HepG2 (cell line): Measurements from ENCODE around the gene RPS14. TPM values are rescaled to one million over a fixed set of nuclear protein-coding genes. Genes with fewer than 3 reads are reported as not detected.

Source experiments
- BCL6 ChIP-seq: IDR thresholded peaks from 2 replicates; pipeline ENCODE4 v1.6.1; 2016; ENCODE audit warnings: missing genetic modification reagents, missing compliant biosample characterization
- ESRRA ChIP-seq: sonication (generic); formaldehyde crosslinking; IDR thresholded peaks from 2 replicates; pipeline ENCODE4 v1.5.1; 2020; ENCODE audit warnings: mild to moderate bottlenecking, low read depth, missing genetic modification reagents
- HDAC6 ChIP-seq: fragments of 200-600 bp; sonication (generic); IDR thresholded peaks from 2 replicates; pipeline ENCODE4 v1.7.0; 2017; ENCODE audit warnings: mild to moderate bottlenecking, antibody characterized with exemption, low read length, low read depth
- IKZF5 ChIP-seq: IDR thresholded peaks from 2 replicates; pipeline ENCODE4 v1.6.1; 2018; ENCODE audit warnings: missing genetic modification reagents, mild to moderate bottlenecking, missing compliant biosample characterization
- ISX ChIP-seq: sonication (generic); formaldehyde crosslinking; conservative IDR thresholded peaks from 2 replicates; pipeline ENCODE4 v1.5.0; 2020; ENCODE audit warnings: missing genetic modification reagents
- KDM1A ChIP-seq: IDR thresholded peaks from 2 replicates; pipeline ENCODE4 v1.6.1; 2016; ENCODE audit warnings: missing compliant biosample characterization
- KDM5A ChIP-seq: fragments of 200-600 bp; sonication (generic); IDR thresholded peaks from 2 replicates; pipeline ENCODE4 v1.7.0; 2018; ENCODE audit warnings: antibody characterized with exemption, mild to moderate bottlenecking, low read length, borderline replicate concordance
- KLF12 ChIP-seq: sonication (generic); formaldehyde crosslinking; IDR thresholded peaks from 2 replicates; pipeline ENCODE4 v1.4.0; 2020; ENCODE audit warnings: missing genetic modification reagents, borderline replicate concordance
- MXD4 ChIP-seq: IDR thresholded peaks from 2 replicates; pipeline ENCODE4 v1.6.1; 2016; ENCODE audit warnings: mild to moderate bottlenecking, missing biosample characterization, missing genetic modification reagents
- SOX13 ChIP-seq, 3 experiments: fragments of 450-650 bp in 1 of 3; sonication (generic) in 1 of 3; formaldehyde crosslinking in 1 of 3; IDR thresholded peaks in 2 of 3; conservative IDR thresholded peaks in 1 of 3; 2 replicates each; pipeline versions ENCODE4 v1.5.0 to v1.6.1; 2016 to 2020; ENCODE audit warnings: antibody characterized with exemption in 1 of 3, mild to moderate bottlenecking in 1 of 3, missing compliant biosample characterization in 1 of 3, missing genetic modification reagents in 1 of 3, moderate library complexity in 1 of 3
- THAP11 ChIP-seq: IDR thresholded peaks from 2 replicates; pipeline ENCODE4 v1.6.1; 2016; ENCODE audit warnings: missing biosample characterization, missing genetic modification reagents
- THRA ChIP-seq: sonication (generic); formaldehyde crosslinking; IDR thresholded peaks from 2 replicates; pipeline ENCODE4 v1.4.0; 2020; ENCODE audit warnings: missing genetic modification reagents, borderline replicate concordance
- YEATS4 ChIP-seq: sonication (generic); formaldehyde crosslinking; IDR thresholded peaks from 2 replicates; pipeline ENCODE4 v1.4.0; 2020; ENCODE audit warnings: missing genetic modification reagents, borderline replicate concordance
- ZMYM2 ChIP-seq: sonication (generic); formaldehyde crosslinking; IDR thresholded peaks from 2 replicates; pipeline ENCODE4 v1.8.0; 2022; ENCODE audit warnings: mild to moderate bottlenecking, missing genetic modification reagents
- ZNF292 ChIP-seq: sonication (generic); formaldehyde crosslinking; IDR thresholded peaks from 2 replicates; pipeline ENCODE4 v1.8.1; 2022; ENCODE audit warnings: mild to moderate bottlenecking, low read depth, missing genetic modification reagents, borderline replicate concordance
- ZSCAN25 ChIP-seq: sonication (generic); formaldehyde crosslinking; IDR thresholded peaks from 2 replicates; pipeline ENCODE4 v1.8.0; 2022; ENCODE audit warnings: mild to moderate bottlenecking, missing genetic modification reagents
- polyA plus RNA-seq, 8 experiments: library from polyadenylated mRNA; depleted of rRNA in 3 of 8; stranded (reverse) in 7 of 8; unstranded in 1 of 8; fragments of >200 nt; fragmentation: Illumina TruSeq in 4 of 8; extraction: Trizol in 4 of 8; gene quantifications; 2 replicates each; pipeline versions ENCODE4 v1.2.1 to v1.2.3, GENCODE V29; 2011 to 2016; ENCODE audit warnings: low read depth in 4 of 8, missing spikeins in 1 of 8, mixed read lengths in 1 of 8; ENCODE audit not compliant: insufficient read depth in 1 of 8
- total RNA-seq, 5 experiments: library from RNA; depleted of rRNA; stranded (reverse); fragments of >200 nt; fragmentation: Illumina TruSeq; extraction: Trizol; gene quantifications; 2 replicates each; pipeline ENCODE4 v1.2.3, GENCODE V29; 2016; ENCODE audit warnings: low read depth in 1 of 5
- TF ChIP-seq, protein P1 (sequence below): sonication (generic); formaldehyde crosslinking; IDR thresholded peaks from 2 replicates; pipeline ENCODE4 v1.8.0; 2022; ENCODE audit warnings: missing genetic modification reagents, mild to moderate bottlenecking, borderline replicate concordance
- TF ChIP-seq, protein P2 (sequence below): sonication (generic); formaldehyde crosslinking; IDR thresholded peaks from 2 replicates; pipeline ENCODE4 v1.4.0; 2020; ENCODE audit warnings: missing genetic modification reagents, borderline replicate concordance

Gene RPS14
- total and polyA plus RNA-seq, 2 of the 13 experiments (the other 11 are each of a cell fraction or from before 2014, with no cell fraction given): 2,116 to 3,295 TPM

- TF ChIP-seq ZMYM2 (CRISPR knock-in tag) (0 out of 2 replicates have a peak, but pooled peaks have one; percentile 53), ZNF292 (peak; percentile 73; the same call in 1 of the 2 replicates), KDM1A (CRISPR knock-in tag) (peak; percentile 93), ZSCAN25 (peak; percentile 41; the same call in 1 of the 2 replicates), ESRRA (CRISPR knock-in tag) (peak; percentile 55; the same call in 1 of the 2 replicates), IKZF5 (CRISPR knock-in tag) (0 out of 2 replicates have a peak, but pooled peaks have one; percentile 12), MXD4 (CRISPR knock-in tag) (0 out of 2 replicates have a peak, but pooled peaks have one; percentile 6), THAP11 (CRISPR knock-in tag) (0 out of 2 replicates have a peak, but pooled peaks have one; percentile 3), HDAC6 (no peak), YEATS4 (CRISPR knock-in tag) (peak; percentile 60), BCL6 (CRISPR knock-in tag) (peak; percentile 44; the same call in 1 of the 2 replicates), KDM5A (peak; percentile 50; the same call in 1 of the 2 replicates), THRA (peak; percentile 26; the same call in 1 of the 2 replicates), ISX (CRISPR knock-in tag) (0 out of 2 replicates have a peak, but pooled peaks have one; percentile 41), KLF12 (CRISPR knock-in tag) (peak; percentile 76; the same call in 1 of the 2 replicates), SOX13 (IDR thresholded peaks at IDR 0.05) (no peak), SOX13 (CRISPR knock-in tag; conservative IDR thresholded peaks at IDR 0.05 in 1 of 2, IDR thresholded peaks at IDR 0.05 in 1 of 2) (peak in 1 of 2 experiments; percentile 28; a peak in 1 of 4 replicates)
- TF ChIP-seq, protein P1, sequence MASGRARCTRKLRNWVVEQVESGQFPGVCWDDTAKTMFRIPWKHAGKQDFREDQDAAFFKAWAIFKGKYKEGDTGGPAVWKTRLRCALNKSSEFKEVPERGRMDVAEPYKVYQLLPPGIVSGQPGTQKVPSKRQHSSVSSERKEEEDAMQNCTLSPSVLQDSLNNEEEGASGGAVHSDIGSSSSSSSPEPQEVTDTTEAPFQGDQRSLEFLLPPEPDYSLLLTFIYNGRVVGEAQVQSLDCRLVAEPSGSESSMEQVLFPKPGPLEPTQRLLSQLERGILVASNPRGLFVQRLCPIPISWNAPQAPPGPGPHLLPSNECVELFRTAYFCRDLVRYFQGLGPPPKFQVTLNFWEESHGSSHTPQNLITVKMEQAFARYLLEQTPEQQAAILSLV: 0 out of 2 replicates have a peak, but pooled peaks have one; percentile 26
- TF ChIP-seq, protein P2, sequence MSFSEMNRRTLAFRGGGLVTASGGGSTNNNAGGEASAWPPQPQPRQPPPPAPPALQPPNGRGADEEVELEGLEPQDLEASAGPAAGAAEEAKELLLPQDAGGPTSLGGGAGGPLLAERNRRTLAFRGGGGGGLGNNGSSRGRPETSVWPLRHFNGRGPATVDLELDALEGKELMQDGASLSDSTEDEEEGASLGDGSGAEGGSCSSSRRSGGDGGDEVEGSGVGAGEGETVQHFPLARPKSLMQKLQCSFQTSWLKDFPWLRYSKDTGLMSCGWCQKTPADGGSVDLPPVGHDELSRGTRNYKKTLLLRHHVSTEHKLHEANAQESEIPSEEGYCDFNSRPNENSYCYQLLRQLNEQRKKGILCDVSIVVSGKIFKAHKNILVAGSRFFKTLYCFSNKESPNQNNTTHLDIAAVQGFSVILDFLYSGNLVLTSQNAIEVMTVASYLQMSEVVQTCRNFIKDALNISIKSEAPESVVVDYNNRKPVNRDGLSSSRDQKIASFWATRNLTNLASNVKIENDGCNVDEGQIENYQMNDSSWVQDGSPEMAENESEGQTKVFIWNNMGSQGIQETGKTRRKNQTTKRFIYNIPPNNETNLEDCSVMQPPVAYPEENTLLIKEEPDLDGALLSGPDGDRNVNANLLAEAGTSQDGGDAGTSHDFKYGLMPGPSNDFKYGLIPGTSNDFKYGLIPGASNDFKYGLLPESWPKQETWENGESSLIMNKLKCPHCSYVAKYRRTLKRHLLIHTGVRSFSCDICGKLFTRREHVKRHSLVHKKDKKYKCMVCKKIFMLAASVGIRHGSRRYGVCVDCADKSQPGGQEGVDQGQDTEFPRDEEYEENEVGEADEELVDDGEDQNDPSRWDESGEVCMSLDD (CRISPR knock-in tag): 0 out of 2 replicates have a peak, but pooled peaks have one; percentile 19
These were observed 37.1 kb upstream of the RPS14 start (continued) for GRCh38 chr5:150486402-150487198.
